ENCODE results near the gene CT45A1.
"Not testable (repeated sequence)": the region's sequence is repeated elsewhere in the genome, so short reads cannot be mapped to it uniquely, and the experiment has no call there.

CT45A1 gene, protein sequence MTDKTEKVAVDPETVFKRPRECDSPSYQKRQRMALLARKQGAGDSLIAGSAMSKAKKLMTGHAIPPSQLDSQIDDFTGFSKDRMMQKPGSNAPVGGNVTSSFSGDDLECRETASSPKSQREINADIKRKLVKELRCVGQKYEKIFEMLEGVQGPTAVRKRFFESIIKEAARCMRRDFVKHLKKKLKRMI

DNA sequence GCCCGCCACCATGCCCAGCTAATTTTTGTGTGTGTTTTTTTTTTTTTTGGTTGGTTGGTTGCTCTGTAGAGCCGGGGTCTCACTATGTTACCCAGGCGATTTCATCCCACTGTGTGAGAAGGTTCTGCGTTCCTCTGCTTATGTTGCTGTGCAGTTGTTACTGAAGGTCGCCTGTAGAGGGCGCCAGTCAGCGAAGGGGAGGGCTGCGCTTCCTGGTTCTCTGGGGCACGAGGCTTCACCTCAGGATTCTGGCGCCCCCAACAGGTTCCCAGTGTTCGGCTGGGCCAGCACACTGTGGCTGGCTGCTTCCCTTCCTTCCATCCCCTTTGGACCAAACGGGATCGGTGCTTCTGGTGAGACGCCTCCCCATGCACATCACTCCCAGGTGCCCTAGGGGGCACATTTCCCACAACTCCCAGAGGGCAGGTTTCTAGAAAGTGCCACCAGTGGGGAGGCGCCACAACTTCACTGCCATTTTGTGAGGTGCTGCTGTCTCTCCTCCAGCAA is at the start of gene CT45A1:
Gene CT45A1, plus strand, starts transcription at position 457 of the 507 bp plus-strand sequence. CDS start 5,302 bp downstream, outside the sequence.
- not testable (repeated sequence) for DNase-seq

- DNase-seq, result not testable (repeated sequence)
Observed at GRCh38 chrX:135672979-135673378, 40.5 kb upstream of the CT45A1 start.

GRCh38 chrX:135688137-135688536 is 25.3 kb upstream of the CT45A1 start:
- no peak for DNase-seq

DNA sequence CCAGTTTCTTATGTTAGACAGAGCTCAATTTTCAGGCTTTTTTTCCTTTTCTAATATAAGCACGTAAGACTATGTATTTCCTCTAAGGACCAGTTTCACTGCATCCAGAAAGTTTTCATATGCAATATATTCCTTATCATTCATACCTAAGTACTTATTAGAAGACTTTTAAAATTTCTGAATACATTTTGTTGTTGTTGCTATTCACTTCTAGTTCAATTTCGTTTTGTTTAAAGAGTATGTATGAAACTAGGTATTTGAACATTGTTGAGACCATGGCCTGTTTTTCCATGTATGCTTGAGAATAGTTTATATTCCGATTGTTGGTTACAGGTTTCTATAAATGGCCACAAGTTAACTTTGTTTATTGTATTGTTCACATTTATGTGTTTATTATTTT is 18.0 kb upstream of the CT45A1 start:
- DNase-seq, result no peak

DNA sequence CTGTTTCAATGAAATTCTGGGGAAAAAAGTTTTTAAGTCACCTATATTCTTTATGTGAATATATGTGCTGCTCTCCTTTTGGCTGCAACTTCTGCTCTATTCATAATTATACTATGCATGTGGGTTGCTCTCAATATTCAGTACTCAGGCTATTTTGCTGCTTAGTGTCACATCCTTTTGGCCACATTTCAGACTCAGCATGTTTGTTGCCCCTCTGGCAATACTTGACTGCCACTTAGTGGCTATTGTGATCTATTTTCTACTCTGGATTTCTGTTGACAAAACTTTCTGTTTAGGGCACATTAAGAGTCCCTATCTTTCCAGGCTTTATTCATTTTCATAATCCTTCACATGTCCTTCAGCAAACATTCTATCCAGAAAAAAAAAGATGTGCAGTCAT is 15.8 kb upstream of the CT45A1 start:
- no peak for DNase-seq

GRCh38 chrX:135698924-135699323 is 14.5 kb upstream of the CT45A1 start:
- no peak for DNase-seq

DNA sequence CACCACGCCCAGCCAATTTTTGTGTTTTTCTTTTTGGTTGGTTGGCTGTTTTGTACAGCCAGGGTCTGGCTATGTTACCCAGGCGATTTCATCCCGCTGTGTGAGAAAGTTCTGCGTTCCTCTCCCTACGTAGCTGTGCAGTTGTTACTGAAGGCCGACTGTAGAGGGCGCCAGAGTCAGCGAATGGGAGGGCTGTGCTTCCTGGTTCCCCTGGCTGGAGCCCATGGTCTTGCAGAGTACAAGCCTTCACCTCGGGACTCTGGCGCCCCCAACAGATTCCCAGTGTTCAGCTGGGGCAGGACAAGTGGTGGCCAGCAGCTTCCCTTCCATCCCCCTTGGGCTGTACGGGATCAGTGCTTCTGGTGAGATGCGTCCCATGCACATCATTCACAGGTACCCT is 5.6 kb upstream of the CT45A1 start:
- no peak for DNase-seq

- no peak for DNase-seq
Observed at GRCh38 chrX:135713795-135714194, 356 bp downstream of the CT45A1 start.

DNA sequence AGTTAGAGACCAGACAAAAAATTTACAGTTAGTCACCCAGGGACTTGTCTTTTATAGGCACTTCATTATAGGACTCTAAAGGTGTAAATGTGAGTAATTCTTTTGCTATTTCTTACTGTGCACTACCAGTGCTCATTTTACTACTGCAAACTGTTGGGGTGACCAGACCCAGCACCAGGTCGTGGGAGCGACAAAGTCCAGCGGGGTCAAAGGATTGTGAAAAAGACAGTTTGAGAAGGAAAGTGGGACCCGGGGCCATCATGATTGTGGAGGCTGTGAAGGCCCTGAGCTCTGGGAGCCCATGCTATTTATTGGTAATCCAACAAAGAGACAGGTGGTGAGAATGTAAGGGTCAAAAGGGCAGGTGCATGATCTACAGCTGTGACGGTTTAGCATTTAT is 21.2 kb downstream of the CT45A1 start:
- DNase-seq, result not testable (repeated sequence)

- DNase-seq, result no peak
Observed at GRCh38 chrX:135737366-135738071, 24.1 kb downstream of the CT45A1 start.

GRCh38 chrX:135740681-135741149 is 27.3 kb downstream of the CT45A1 start:
- DNase-seq, result no peak

DNA sequence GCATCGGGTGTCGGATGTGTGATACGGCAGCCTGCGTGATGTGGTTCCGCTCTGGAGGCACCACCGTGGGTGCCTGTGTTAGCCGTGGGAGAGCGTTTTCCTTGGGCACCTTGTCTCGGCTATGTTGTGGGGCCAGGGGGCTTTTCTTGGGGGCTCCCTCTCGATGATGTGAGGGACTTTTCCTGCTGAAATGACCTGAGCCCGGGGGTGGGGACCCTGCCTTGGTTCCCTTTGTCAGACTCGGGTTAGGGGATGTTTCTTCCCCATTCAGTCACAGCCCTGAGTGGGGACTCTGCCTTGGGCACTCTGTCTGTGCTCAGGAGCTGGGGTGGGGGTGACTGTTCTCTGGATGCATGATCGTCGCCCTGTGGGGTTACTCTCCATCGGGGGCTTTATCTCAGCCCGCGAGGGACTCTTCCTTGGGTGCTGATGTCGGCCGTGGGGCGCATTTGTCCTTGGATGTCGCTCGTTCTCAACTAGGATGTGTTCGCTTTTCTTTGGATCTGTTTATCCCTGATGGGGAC is 27.8 kb downstream of the CT45A1 start:
- DNase-seq, result no peak

DNA sequence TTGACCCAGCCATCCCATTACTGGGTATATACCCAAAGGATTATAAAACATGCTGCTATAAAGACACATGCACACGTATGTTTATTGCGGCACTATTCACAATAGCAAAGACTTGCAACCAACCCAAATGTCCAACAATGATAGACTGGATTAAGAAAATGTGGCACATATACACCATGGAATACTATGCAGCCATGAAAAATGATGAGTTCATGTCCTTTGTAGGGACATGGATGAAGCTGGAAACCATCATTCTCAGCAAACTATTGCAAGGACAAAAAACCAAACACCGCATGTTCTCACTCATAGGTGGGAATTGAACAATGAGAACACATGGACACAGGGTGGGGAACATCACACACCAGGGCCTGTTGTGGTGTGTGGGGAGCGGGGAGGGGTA is 31.3 kb downstream of the CT45A1 start:
- not testable (repeated sequence) for DNase-seq

- DNase-seq, result not testable (repeated sequence)
Observed at GRCh38 chrX:135768091-135768490, 54.7 kb downstream of the CT45A1 start, which contains the start of gene CT45A3. TSS of gene CT45A3 (minus strand) at chrX:135768191. CDS start at chrX:135764444, 3,747 bp downstream.

Measured in NCI-H2029 treated with DMSO at 0.1 percent for 48 hours (cell line).